SIG-M5 treated with dmso at 0.1 percent for 504 hours (cell line): ENCODE results near the gene APBB2.
"Not testable (repeated sequence)": the region's sequence is repeated elsewhere in the genome, so short reads cannot be mapped to it uniquely, and the experiment has no call there.

Experiments used
- DNase-seq: peaks from one replicate; lab custom pipeline; 2025; ENCODE audit not compliant: unreplicated experiment; lab: John Stamatoyannopoulos, UW

The APBB2 gene

GRCh38 chr4:41029098-41029497, 185.2 kb downstream of the APBB2 start:
- no peak for DNase-seq

DNA sequence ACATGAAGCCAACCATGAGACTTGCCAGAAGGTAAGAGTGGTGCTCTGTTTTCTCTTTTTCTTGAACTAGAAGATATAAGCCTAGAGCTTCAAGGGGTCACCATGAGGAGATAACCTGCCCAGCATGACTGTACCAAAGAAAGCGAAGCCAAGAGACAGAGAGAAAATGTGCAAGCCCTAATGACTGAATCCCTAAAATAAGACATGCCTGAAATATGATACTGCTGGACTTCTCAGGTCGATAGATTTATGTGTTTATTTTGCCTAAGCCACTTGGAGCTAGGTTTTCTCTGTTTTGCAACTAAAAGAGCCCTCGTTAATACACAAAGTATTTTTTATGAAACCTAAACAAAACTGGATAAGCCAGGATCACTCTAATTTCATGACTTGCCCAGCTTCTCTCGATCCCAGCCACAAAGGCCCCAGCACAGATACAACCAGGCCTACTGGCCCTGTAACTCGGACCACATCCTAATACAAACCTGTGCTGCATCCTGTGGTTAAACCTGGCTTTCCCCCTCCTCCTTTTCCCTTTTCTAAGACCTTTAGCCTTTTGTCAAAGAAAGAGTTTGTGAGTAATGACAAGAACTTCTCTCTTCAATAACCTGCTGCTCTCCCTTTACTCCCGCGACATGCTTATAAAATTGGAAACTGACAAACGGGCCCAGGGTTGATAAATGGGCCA, 185.8 kb downstream of the APBB2 start:
- DNase-seq: no peak

DNA sequence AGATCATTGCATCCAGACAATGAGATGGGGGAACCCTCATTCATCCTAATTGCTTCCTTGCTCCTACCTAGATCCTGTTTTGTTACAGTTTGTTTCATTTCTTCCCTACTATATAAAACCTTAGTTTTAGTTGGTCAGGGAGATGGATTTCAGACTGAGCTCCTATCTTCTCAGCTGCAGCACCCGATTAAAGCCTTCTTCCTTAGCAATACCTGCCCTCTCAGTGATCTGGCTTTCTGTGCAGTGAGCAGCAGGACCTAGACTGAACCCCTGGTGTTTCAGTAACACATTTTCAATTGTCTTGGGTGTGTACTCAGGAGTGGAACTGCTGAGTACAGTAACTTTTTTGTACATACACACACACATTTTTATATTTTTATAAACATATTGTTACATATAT, 187.4 kb downstream of the APBB2 start:
- DNase-seq: no peak

DNA sequence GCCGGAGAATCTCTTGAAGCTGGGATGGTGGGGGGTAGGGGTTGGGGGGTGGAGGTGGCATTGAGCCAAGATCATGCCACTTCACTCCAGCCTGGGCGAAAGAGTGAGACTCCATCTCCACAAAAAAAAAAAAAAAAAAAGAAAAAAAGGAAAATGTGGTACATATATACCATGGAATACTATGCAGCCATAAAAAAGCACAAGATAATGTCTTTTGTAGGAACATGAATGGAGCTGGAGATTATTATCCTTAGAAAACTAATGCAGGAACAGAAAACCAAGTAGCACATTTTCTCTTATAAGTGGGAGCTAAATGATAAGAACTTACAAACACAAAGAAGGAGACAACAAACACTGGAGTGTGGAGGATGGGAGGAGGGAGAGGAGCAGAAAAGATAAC, 188.5 kb downstream of the APBB2 start:
- DNase-seq: no peak

GRCh38 chr4:41024556-41025491, 189.5 kb downstream of the APBB2 start:
- DNase-seq: no peak

DNA sequence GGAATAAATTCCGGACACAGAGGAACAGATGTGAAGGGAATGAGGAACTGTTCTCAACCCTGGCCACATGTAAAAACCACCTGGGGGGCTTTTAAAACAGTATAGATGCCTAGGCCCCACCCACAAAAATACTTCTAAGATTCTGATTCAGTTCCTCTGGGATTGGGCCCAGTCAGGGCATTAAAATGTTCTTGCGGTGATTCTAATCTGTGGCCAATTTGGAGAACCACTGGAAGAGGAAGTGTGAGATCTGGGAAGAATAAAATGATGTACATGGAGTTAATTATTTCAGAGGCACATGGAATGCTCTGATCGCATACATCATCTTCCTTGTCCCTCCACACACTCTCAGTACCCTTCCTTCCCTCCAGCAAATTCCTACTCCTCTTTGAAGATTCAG, 192.2 kb downstream of the APBB2 start:
- DNase-seq: no peak

GRCh38 chr4:41015016-41015675, 199.2 kb downstream of the APBB2 start:
- DNase-seq: no peak

DNA sequence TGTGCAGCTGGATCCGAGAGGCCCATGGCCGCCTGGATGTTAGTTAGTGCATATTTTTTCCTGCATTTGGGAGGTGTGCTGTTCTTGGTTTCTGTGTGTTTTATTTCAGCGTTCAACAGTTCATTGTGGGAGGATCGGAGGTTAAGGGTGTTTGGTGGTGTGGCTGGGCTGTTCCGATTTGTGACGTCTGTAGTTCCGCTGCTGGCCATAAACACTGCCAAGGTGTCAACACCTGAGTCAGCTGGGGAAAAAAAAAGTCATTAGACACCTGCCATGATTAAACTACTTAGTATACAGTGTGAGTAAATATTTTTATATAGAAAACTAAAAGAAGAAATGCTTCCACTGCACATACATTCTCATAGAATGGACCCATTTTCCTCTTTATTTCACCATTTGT, 200.2 kb downstream of the APBB2 start:
- no peak for DNase-seq

DNA sequence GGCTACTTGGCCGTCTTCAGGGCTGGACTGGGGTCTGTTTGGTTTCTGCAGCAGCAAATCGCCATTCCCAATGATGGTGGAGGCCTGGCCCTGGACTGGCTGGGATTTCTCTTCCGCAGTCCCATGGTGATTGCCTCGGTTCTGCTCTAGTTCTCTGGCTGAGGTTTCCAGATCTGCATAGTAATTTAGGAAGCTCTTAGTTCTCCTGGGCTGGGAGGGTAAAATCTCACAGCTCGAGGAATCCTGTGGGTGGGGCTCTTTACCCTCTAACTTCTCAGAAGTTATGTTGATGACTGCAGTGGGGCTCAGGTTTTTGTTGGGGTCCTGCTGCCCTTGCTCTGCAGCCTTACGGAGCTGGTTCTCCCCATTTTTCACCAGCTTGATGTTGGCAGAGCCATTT, 200.6 kb downstream of the APBB2 start:
- DNase-seq: no peak

DNA sequence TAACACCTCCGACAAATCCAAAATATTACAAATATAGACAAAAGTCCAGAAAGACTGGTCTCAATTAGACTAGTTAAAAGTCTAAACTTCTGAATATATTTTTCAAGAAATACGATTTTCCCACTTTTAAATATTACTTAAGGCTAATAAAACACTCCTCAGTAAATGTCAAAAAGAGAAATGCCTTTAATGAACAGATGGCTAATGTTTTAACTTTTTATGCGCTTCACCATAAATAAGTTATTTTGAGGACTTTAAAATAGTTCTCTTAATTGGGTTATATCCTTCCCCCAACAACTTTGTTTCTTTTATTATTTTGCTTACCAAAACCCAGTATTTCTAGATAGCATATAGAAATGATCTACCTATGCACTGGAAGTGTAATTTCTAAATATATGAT, 201.4 kb downstream of the APBB2 start:
- no peak for DNase-seq

DNA sequence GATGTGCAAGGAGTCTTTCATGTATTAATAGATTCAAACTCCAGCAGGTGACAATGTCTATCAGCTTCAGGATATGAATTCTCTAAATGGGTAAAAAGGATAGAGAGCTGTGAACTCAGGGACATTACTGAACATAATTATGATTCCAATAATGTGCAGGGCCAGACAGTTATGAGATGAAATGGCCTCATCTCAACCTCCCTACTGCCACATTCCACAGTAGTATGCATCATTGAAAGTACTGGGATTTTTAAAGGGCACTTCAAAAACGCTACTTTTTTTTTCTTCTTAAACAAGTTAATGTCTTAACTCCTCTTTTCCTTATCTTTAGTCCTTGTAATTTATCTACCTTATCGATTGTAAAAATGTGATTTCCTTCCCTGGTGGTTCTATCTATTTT, 202.0 kb downstream of the APBB2 start:
- no peak for DNase-seq

DNA sequence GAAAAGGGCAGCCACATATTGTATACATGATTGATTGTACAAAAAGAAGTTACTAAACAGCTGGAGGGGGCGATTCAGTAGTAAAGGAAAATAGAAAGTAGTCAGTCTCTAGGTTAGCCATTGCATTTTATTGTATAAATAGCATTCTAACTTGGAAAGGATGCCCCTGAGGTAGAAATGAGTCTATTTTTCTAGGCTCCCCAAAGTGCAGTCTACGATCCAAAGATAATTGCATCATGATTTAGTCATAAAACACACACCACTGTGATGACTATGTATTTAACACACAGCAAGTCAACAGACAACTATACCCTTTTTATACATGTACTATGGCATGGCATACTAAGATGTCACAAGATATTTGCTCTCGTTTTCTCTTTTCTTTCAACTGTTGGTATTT, 204.9 kb downstream of the APBB2 start:
- DNase-seq: no peak

DNA sequence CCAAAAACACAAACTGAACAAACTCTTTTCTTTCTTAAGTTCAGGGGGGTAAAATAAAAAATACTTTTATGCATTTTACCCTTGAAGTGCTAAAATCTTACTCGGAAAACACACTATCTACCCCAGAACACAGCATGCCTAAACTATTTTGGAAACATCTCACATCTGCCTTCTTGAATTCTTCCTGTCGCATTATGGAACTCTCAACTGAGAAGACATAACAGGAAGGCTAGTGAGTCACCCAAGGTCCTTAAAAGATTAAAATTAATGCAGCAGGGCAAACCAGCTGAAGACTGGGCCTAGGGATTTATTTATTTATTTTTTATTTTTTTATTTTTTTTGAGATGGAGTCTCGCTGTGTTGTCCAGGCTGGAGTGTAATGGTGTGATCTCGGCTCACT, 208.2 kb downstream of the APBB2 start:
- DNase-seq: no peak

DNA sequence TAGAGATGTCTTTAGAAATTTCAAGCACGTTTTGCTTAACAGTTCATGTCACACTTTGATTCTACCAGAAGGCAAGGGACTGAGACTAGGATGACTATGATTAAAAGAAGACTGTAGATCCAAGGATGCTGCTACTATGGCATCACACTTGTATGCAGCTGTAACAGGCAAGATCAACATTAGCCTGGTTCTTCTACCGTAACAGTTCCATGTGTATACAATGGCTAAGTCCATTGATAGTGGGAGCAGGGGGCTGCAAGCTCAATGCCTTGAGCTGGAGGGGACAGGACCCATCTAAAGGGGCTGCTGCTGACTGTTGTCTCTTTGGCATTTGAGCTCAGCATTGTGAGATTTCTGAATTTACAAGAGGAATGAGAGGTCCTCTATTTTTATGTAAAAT, 212.0 kb downstream of the APBB2 start:
- no peak for DNase-seq

GRCh38 chr4:41000356-41000755, 214.0 kb downstream of the APBB2 start:
- no peak for DNase-seq

DNA sequence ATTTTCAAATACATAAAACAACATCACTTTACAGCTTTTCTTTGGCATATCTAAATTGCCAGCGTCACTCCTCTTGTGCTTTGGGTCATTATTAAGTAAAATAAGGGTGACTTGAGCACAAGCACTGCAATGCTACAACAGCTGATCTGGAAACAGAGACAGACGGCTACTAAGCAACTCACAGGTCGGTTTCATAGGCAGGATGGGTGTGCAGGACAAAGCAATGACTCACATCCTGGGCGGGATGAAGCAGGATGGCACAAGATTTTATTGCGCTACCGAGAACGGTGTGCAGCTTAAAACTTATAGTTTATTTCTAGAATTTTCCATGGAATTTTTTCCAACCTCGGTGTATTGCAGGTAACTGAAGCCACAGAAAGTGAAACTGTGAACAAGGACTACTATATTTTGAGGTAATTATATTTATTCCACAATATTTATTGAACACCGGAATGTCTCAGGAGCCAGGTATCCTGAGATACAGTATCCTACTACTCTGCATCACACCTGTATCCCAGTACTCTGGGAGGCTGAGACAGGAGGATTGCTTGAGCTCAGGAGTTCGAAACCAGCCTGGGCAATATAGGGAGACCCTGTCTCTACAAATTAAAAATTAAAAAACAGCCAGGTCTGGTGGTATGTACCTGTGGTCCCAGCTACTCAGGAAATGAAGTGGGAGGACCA, 215.5 kb downstream of the APBB2 start:
- DNase-seq: no peak

DNA sequence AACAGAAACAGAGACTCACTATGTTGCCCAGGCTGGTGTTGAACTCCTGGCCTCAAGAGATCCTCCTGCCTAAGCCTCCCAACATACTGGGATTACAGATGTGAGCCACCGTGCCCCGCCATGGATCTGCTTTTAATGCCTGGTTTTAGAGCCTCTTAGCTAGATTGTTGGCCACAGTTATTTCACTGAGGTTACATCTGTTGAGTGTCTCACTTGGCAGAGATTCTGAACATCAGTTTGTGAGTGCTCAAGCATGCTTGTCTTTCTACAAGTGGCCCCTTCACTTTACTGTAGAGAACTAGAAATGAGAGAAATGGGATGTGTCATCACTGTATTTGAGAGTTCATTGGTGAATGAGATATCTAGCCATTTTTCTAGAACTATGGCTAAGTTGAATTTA, 218.5 kb downstream of the APBB2 start:
- DNase-seq: no peak

DNA sequence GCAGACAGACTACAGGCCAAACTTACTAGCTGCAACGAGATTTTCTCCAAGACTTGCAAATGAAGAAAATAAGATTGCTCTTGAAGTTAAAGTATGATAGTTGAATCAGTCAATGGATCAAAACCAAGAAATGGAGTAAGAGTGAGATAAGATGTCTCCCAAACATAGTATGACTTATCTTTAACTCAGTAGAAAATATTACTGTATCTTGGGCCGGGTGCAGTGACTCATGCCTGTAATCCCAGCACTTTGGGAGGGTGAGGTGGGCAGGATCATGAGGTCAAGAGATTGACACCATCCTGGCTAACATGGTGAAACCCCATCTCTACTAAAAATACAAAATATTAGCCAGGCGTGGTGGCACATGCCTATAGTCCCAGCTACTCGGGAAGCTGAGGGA, 220.0 kb downstream of the APBB2 start:
- DNase-seq: not testable (repeated sequence)

DNA sequence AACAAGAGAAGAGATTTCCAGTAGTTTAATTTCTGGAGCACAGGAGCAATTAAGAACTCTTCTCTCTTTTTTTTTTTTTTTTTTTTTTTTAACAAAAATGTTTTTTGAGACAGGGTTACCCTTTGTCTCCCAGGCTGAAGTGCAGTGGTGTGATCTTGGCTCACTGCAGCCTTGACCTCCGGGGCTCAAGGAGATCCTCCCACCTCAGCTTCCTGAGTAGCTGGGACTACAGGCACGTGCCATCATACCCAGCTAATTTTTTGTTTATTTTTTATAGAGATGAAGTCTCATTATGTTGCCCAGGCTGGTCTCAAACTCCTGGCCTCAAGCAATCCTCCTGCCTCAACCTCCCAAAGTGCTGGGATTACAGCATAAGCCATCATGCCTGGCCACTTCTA, 221.0 kb downstream of the APBB2 start:
- DNase-seq: not testable (repeated sequence)

- peak; percentile 74 for DNase-seq
Observed at GRCh38 chr4:40992472-40993295, 221.7 kb downstream of the APBB2 start.
